ENCODE results near the gene KIF18B. TPM values are rescaled to one million over a fixed set of nuclear protein-coding genes. Genes with fewer than 3 reads are reported as not detected.
A peak's percentile ranks its signal among the peaks of the same experiment; 100 is the strongest.

Gene KIF18B
- total RNA-seq, 2 experiments from 2014 or later = 0.05 to 0.08 TPM

GRCh38 chr17:44909681-44910144, 37.9 kb downstream of the KIF18B start:
- Histone ChIP-seq H3K36me3 (ENCODE audit: insufficient read depth, low read length) (no peaks in the 10 kb centered on the region), H3K9me3 (ENCODE audit: control insufficient read depth in 1 of 2, insufficient read depth in 1 of 2, low read length in 2 of 2) (no peaks in the 10 kb centered on the region), H3K27ac (ENCODE audit: low read depth in 1 of 2, low read length in 2 of 2) (no peak overlapping the region), H3K27me3 (ENCODE audit: control insufficient read depth in 1 of 2, insufficient read depth in 2 of 2, low read length in 2 of 2) (peaks cover 14 to 26% of the 10 kb centered on the region in 2 experiments), H3K4me1 (ENCODE audit: insufficient read depth, low read length) (peaks cover 12% of the 10 kb centered on the region), H3K4me3 (ENCODE audit: low read length) (no peak overlapping the region)
- Mint-ChIP-seq H3K36me3 (ENCODE audit: low read depth) (no peaks in the 10 kb centered on the region), H3K27me3 (peaks cover 49% of the 10 kb centered on the region), H3K4me1 (ENCODE audit: low read depth) (no peaks in the 10 kb centered on the region), H3K9me3 (no peaks in the 10 kb centered on the region), H3K4me3 (no peak overlapping the region), H3K27ac (no peak overlapping the region)
- ATAC-seq (ENCODE audit: poor library complexity) = no peak
- intact Hi-C loops (cut with DNase I, micrococcal nuclease) = loop anchor here in 1 of 2 experiments (10.0 kb wide), 1 partner anchor 285 kb away; no protein-coding TSS in a partner anchor
- ChIA-PET CTCF (no interaction called here), POLR2A (no interaction called here)
- TF ChIP-seq CTCF (IDR thresholded peaks at IDR 0.05) = no peak
- peak in 1 of 14 experiments; percentile 9 for DNase-seq

- peaks cover 12% of the 10 kb centered on the region for H3K4me1 ChIP-seq (ENCODE audit: insufficient read depth, low read length)
- no peaks in the 10 kb centered on the region for H3K4me1 Mint-ChIP-seq (ENCODE audit: low read depth)
- H3K4me3 ChIP-seq (ENCODE audit: low read length) = no peak overlapping the region
- CTCF ChIA-PET = no interaction called here
- ATAC-seq (ENCODE audit: poor library complexity) (no peak), DNase-seq (no peak)
- no peaks in the 10 kb centered on the region for H3K36me3 Mint-ChIP-seq (ENCODE audit: low read depth)
- no peak overlapping the region for H3K27ac Mint-ChIP-seq
- no peaks in the 10 kb centered on the region for H3K9me3 Mint-ChIP-seq
- peaks cover 14 to 26% of the 10 kb centered on the region in 2 experiments for H3K27me3 ChIP-seq (ENCODE audit: control insufficient read depth in 1 of 2, insufficient read depth in 2 of 2, low read length in 2 of 2)
- POLR2A ChIA-PET = no interaction called here
- H3K27ac ChIP-seq (ENCODE audit: low read depth in 1 of 2, low read length in 2 of 2) = no peak overlapping the region
- peaks cover 41% of the 10 kb centered on the region for H3K27me3 Mint-ChIP-seq
- TF ChIP-seq CTCF (IDR thresholded peaks at IDR 0.05) = no peak
- H3K4me3 Mint-ChIP-seq = no peak overlapping the region
- no peaks in the 10 kb centered on the region for H3K36me3 ChIP-seq (ENCODE audit: insufficient read depth, low read length)
- intact Hi-C loops (cut with DNase I, micrococcal nuclease) = no loop called here
- no peaks in the 10 kb centered on the region for H3K9me3 ChIP-seq (ENCODE audit: control insufficient read depth in 1 of 2, insufficient read depth in 1 of 2, low read length in 2 of 2)
Observed at GRCh38 chr17:44908761-44909326, 38.7 kb downstream of the KIF18B start.

GRCh38 chr17:44907729-44908470, 39.7 kb downstream of the KIF18B start:
- no peak overlapping the region for H3K27ac Mint-ChIP-seq
- H3K4me1 ChIP-seq (ENCODE audit: insufficient read depth, low read length) = peaks cover 9% of the 10 kb centered on the region
- no peak overlapping the region for H3K4me3 ChIP-seq (ENCODE audit: low read length)
- H3K9me3 Mint-ChIP-seq = no peaks in the 10 kb centered on the region
- no peak for ATAC-seq (ENCODE audit: poor library complexity)
- peaks cover 37% of the 10 kb centered on the region for H3K27me3 Mint-ChIP-seq
- no peaks in the 10 kb centered on the region for H3K36me3 ChIP-seq (ENCODE audit: insufficient read depth, low read length)
- no peak overlapping the region for H3K4me3 Mint-ChIP-seq
- ChIA-PET CTCF (no interaction called here), POLR2A (no interaction called here)
- no peaks in the 10 kb centered on the region for H3K36me3 Mint-ChIP-seq (ENCODE audit: low read depth)
- H3K27me3 ChIP-seq (ENCODE audit: control insufficient read depth in 1 of 2, insufficient read depth in 2 of 2, low read length in 2 of 2) = peaks cover 11 to 20% of the 10 kb centered on the region in 2 experiments
- H3K4me1 Mint-ChIP-seq (ENCODE audit: low read depth) = no peaks in the 10 kb centered on the region
- no peak for TF ChIP-seq CTCF (IDR thresholded peaks at IDR 0.05)
- DNase-seq = no peak
- intact Hi-C loops (cut with DNase I, micrococcal nuclease) = no loop called here
- H3K27ac ChIP-seq (ENCODE audit: low read depth in 1 of 2, low read length in 2 of 2) = no peak overlapping the region
- no peaks in the 10 kb centered on the region for H3K9me3 ChIP-seq (ENCODE audit: control insufficient read depth in 1 of 2, insufficient read depth in 1 of 2, low read length in 2 of 2)
